GM21390 (cell line): Measurements from ENCODE around the gene CYCS.
"Not testable (repeated sequence)": the region's sequence is repeated elsewhere in the genome, so short reads cannot be mapped to it uniquely, and the experiment has no call there.

ENCODE experiments used
- ATAC-seq: cut with Tn5 transposase; IDR thresholded peaks from one replicate; pipeline ENCODE4 v1.9.1; 2021; ENCODE audit not compliant: unreplicated experiment

The CYCS gene

GRCh38 chr7:25118048-25118753, 6.9 kb downstream of the CYCS start:
- ATAC-seq, result peak; percentile 22

- peak; percentile 87 for ATAC-seq
Observed at GRCh38 chr7:25117226-25118047, 7.6 kb downstream of the CYCS start.

- no peak for ATAC-seq
Observed at GRCh38 chr7:25116621-25117020, 8.4 kb downstream of the CYCS start.

- ATAC-seq, result not testable (repeated sequence)
Observed at GRCh38 chr7:25110514-25110913, 14.5 kb downstream of the CYCS start.

GRCh38 chr7:25109276-25109675, 15.8 kb downstream of the CYCS start:
- no peak for ATAC-seq

- ATAC-seq, result no peak
Observed at GRCh38 chr7:25105911-25106310, 19.1 kb downstream of the CYCS start.

GRCh38 chr7:25103773-25104172, 21.3 kb downstream of the CYCS start:
- no peak for ATAC-seq

- no peak for ATAC-seq
Observed at GRCh38 chr7:25101817-25102216, 23.2 kb downstream of the CYCS start.

- ATAC-seq, result peak; percentile 69
Observed at GRCh38 chr7:25098096-25099046, 26.7 kb downstream of the CYCS start.

GRCh38 chr7:25095516-25096345, 29.3 kb downstream of the CYCS start:
- ATAC-seq, result no peak

- peak; percentile 73 for ATAC-seq
Observed at GRCh38 chr7:25093268-25093826, 31.7 kb downstream of the CYCS start.

GRCh38 chr7:25091779-25092178, 33.3 kb downstream of the CYCS start:
- no peak for ATAC-seq

GRCh38 chr7:25091176-25091575, 33.9 kb downstream of the CYCS start:
- ATAC-seq, result no peak

- ATAC-seq, result no peak
Observed at GRCh38 chr7:25090374-25090773, 34.7 kb downstream of the CYCS start.

GRCh38 chr7:25087855-25088254, 37.2 kb downstream of the CYCS start:
- peak; percentile 96 for ATAC-seq

- ATAC-seq, result no peak
Observed at GRCh38 chr7:25084821-25085220, 40.2 kb downstream of the CYCS start.

- no peak for ATAC-seq
Observed at GRCh38 chr7:25083201-25083600, 41.9 kb downstream of the CYCS start.

GRCh38 chr7:25082041-25082440, 43.0 kb downstream of the CYCS start:
- not testable (repeated sequence) for ATAC-seq

- ATAC-seq, result no peak
Observed at GRCh38 chr7:25077096-25077495, 48.0 kb downstream of the CYCS start.

GRCh38 chr7:25075459-25075858, 49.6 kb downstream of the CYCS start:
- ATAC-seq, result no peak
